Astrocyte of the cerebellum (primary cell): Measurements from ENCODE around the gene HSPB1.
A peak's percentile ranks its signal among the peaks of the same experiment; 100 is the strongest.
"Not testable (repeated sequence)": the region's sequence is repeated elsewhere in the genome, so short reads cannot be mapped to it uniquely, and the experiment has no call there.

Source experiments
- DNase-seq: peaks from one replicate; pipeline ENCODE4 v3.0.0-alpha.2; 2011; ENCODE audit warnings: low read depth
- H3K4me3 ChIP-seq: 2 replicates; pipeline ENCODE4 v1.5.1; 2011; ENCODE audit warnings: mild to moderate bottlenecking, low read depth, low read length, moderate library complexity
- in situ Hi-C: cut with HindIII; loops from 2 replicates; pipeline ENCODE4 v1.10.0; 2017; ENCODE audit warnings: low sequenced_read_pairs
- TF ChIP-seq, protein P1 (sequence below): IDR thresholded peaks from 2 replicates; pipeline ENCODE4 v1.5.1; 2012; ENCODE audit warnings: low read length, low read depth, moderate library complexity, mild to moderate bottlenecking; ENCODE audit errors: missing control alignments

Gene HSPB1

DNA sequence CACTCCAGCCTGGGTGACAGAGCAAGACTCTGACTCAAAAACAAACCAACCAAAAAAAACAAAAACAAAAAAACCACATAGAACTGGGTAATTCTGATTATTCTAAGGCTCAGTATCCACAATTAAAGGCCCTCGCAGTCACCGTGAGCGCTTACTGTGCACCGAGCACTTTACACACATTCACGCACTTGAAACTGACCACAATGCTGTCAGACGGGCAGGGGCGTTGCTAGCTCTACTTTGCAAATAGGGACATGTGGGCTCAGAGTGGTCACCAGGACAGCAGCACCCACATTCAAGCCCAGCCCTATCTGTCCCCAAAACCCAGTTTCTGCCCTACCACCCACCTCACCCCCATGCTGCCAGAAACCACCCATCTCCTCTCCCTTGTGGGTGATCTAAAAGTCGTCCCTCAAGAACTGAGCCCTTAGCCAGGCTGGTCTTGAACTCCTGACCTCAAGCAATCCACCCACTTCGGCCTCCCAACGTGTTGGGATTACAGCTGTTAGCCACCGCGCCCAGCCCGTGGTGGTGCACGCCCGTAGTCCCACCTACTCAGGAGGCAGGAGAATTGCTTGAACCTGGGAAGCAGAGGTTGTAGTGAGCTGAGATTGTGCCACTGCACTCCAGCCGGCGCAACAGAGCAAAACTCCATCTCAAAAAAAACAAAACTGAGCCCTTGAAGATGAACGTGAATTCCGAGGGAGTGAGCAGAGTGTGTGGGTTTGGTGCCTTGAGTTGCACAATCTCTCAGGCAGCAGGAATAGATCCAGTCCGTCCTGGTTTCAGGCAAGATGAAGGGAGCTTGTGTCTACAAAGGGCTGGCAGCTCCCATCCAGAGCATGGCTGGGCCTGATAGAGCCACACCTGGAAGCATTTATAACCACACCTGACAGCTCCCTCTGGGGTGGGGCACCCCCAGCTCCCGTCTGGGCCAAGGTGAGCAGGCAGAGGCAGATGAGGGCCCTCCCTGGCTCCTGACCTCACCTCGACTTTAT lies 5.4 kb upstream of the HSPB1 start:
- H3K4me3 ChIP-seq = no peak overlapping the region
- TF ChIP-seq, protein P1, sequence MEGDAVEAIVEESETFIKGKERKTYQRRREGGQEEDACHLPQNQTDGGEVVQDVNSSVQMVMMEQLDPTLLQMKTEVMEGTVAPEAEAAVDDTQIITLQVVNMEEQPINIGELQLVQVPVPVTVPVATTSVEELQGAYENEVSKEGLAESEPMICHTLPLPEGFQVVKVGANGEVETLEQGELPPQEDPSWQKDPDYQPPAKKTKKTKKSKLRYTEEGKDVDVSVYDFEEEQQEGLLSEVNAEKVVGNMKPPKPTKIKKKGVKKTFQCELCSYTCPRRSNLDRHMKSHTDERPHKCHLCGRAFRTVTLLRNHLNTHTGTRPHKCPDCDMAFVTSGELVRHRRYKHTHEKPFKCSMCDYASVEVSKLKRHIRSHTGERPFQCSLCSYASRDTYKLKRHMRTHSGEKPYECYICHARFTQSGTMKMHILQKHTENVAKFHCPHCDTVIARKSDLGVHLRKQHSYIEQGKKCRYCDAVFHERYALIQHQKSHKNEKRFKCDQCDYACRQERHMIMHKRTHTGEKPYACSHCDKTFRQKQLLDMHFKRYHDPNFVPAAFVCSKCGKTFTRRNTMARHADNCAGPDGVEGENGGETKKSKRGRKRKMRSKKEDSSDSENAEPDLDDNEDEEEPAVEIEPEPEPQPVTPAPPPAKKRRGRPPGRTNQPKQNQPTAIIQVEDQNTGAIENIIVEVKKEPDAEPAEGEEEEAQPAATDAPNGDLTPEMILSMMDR = no peak
- no peak for DNase-seq
- in situ Hi-C loops = no loop called here

DNA sequence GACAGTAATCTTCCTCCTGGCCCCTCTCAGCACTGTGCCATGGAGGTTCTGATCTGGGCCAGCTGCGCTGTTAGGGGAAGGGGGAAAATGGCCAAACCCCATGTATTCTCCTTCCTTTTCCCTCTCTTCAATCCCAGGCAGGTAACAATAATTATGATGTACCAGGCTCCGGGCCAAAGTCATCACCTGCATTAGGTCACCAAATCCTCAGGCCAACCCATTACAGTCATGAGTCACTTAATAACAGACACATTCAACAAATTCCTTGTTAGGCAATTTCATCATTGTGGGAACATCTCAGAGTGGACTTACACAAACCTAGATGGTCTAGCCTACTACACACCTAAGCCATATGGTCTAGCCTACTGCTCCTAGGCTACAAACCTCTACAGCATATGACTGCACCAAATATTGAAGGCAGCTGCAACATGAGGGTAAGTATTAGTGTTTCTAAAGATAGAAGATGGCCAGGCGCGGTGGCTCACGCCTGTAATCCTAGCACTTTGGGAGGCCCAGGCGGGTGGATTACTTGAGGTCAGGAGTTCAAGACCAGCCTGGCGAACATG lies 2.2 kb upstream of the HSPB1 start:
- no peak for DNase-seq
- in situ Hi-C loops = no loop called here
- TF ChIP-seq, protein P1 = no peak
- no peak overlapping the region for H3K4me3 ChIP-seq

DNA sequence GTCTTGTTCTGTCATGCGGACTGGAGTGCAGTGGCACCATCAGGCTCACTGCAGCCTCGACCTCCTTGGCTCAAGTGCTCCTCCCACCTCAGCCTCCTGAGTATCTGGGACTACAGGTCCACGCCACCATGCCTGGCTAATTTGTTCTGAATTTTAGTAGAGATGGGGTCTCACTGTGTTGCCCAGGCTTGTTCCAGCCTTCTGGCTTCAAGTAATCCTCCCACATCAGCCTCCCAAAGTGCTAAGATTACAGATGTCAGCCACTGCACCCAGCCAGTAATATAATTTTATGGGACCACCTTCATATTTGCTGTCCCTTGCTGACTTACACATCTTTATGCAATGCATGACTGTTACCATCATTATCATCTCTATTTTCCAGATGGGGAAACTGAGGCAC lies 1.5 kb upstream of the HSPB1 start:
- in situ Hi-C loops = no loop called here
- no peak for DNase-seq
- TF ChIP-seq, protein P1 = no peak
- no peak overlapping the region for H3K4me3 ChIP-seq

DNA sequence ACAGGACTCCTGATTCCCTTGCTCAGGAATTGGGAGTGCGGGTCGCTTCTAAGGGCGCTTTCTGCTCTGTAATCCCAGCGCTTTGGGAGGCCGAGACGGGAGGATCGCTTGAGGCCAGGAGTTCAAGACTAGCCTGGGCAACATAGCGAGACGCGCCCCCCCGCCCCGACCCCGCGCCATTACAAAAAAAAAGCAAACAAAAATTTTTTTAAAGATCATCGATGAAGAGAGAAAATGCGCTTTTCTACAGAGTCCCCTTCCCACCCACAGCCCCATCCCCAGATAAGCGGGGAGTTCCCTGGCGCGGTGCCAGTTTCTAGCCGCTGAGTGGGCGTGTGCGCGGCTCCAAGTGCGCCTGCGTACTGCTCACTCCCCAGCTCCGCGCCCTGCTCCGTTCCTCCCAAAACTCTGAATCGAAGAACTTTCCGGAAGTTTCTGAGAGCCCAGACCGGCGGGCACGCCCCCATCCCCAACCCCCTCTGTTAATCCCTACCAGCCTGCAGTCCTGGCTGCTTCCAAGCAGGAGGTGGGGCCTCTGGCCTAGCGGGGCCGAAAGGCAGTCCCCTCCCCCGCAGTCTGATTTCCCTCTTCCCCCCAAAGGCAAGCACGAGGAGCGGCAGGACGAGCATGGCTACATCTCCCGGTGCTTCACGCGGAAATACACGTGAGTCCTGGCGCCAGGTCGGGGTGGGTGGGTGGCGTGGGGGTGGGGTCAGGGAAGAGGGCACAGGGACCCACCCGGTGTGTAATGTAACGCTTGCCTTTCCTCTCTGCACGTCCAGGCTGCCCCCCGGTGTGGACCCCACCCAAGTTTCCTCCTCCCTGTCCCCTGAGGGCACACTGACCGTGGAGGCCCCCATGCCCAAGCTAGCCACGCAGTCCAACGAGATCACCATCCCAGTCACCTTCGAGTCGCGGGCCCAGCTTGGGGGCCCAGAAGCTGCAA lies 1.0 kb downstream of the HSPB1 start:
- in situ Hi-C loops = no loop called here
- TF ChIP-seq, protein P1 = no peak
- peak overlapping the region; percentile 94 for H3K4me3 ChIP-seq
- DNase-seq = peak; percentile 71

DNA sequence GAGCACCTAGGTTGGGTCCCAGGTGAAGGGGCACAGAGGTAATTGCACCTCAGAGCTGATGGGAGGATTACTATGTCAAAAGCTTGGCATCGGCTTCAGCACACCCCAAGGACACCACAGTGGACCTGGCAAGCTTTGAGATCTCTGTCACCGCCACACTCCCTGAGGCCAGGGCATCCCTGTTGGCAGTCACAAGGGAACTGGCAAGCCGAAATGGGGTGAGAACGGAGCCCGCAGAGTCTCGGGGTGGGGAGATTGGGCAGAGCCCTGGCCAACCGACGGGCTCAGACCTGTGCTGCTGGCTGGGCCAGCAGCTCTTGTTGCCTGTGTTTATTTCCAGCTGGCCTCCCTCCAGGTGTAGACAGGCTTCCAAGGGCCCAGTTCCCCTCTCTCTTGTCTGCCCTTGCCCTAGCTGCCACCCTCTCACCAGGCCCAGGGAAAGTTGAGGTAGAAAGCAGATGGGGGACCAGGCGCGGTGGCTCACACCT lies 2.5 kb downstream of the HSPB1 start:
- TF ChIP-seq, protein P1 = no peak
- in situ Hi-C loops = no loop called here
- DNase-seq = no peak
- H3K4me3 ChIP-seq = peak overlapping the region; percentile 3

DNA sequence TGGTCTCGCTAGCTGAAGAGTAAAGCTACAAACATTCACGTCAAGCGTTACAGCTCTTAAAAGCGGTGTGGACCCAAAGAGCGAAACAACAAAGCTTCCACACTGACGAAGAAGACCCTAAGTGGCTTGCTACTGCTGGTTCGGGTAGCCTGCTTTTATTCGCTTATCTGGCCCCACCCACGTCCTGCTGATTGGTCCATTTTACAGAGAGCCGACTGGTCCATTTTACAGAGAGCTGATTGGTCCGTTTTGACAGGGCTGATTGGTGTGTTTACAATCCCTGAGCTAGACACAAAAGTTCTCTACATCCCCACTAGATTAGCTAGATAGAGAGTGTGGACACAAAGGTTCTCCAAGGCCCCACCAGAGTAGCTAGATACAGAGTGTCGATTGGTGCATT lies 6.4 kb downstream of the HSPB1 start:
- H3K4me3 ChIP-seq, DNase-seq, in situ Hi-C loops: not testable (repeated sequence)

DNA sequence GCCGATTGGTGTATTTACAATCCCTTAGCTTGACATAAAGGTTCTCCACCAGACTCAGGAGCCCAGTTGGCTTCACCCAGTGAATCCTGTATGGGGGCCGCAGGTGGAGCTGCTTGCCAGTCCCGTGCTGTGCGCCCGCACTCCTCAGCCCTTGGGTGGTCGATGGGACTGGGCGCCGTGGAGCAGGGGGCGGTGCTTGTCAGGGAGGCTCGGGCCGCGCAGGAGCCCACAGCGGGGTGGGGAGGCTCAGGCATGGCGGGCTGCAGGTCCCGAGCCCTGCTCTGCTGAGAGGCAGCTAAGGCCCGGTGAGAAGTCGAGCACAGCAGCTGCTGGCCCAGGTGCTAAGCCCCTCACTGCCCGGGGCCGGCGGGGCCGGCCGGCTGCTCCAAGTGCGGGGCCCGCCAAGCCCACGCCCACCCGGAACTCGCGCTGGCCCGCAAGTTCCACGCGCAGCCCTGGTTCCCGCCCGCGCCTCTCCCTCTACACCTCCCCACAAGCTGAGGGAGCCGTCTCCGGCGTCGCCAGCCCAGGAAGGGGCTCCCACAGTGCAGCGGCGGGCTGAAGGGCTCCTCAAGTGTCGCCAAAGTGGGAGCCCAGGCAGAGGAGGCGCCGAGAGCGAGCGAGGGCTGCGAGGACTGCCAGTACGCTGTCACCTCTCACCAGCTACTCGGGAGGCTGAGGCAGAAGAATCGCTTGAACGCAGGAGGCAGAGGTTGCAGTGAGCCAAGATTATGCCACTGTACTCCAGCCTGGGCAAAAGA lies 7.0 kb downstream of the HSPB1 start:
- in situ Hi-C loops, H3K4me3 ChIP-seq, DNase-seq: not testable (repeated sequence)
